Measurements from ENCODE around the gene KIF3A. TPM values are rescaled to one million over a fixed set of nuclear protein-coding genes. Genes with fewer than 3 reads are reported as not detected.

KIF3A gene
- polyA plus RNA-seq, 3 donors: 20.8 to 24.6 (median 21.3) TPM

DNA sequence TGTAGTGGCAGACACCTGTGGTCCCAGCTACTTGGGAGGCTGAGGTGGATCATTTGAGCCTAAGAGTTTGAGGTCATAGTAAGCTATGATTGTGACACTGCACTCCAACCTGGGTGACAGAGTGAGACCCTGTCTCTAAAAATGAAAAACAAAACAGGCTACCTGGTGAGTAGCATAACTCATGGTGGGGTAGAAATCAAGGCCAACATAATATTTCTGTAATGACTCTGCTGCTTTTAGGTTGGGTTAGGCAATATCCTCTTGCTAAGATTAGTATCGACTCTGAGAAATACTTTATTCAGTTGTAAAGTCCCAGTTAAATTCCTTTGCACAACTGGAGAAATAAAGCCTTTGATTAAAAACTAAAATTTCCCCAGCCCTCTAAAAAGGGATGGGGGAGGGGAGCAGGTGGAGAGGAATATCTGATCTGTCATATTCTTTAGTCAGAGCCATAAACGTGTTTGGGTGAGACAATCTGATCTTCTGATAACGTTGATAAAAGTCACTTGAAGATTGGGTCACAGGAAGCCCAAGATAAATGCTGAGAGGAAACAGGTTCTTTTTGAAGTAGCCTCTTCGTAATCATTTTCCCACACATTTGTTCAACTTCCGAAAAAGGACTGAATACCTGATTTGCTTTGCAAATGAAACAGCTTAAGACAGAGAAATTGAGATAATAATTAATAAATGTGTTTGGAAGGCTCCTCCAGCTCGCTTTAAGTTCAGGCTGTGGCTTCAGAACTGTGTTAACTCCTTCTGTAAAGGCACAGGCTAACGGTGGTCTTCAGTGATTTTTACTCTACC, 48.6 kb downstream of the KIF3A start:
- no peak for DNase-seq (ENCODE audit: extremely low read depth in 1 of 11, low read depth in 9 of 11, low spot score in 4 of 11)

DNA sequence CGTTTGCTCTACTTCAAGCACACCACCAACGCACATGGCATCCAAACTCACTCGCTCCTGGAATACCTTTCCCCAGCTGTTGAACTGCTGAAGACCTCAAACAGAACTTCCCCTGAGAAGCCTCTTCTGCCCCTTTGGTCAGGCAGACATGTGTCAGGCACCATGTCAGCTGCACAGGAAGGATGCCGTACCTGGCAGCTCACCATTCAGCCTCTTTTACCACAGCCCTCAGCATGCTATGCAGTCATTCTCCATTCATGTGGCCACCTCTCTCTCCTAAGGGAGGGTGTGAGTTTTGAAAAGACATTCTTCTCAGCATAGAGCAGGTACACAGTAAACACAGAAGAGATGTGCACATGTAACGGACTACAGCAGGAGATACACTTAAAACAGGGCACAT, 49.4 kb downstream of the KIF3A start:
- DNase-seq (ENCODE audit: extremely low read depth in 1 of 11, low read depth in 9 of 11, low spot score in 4 of 11): no peak

DNA sequence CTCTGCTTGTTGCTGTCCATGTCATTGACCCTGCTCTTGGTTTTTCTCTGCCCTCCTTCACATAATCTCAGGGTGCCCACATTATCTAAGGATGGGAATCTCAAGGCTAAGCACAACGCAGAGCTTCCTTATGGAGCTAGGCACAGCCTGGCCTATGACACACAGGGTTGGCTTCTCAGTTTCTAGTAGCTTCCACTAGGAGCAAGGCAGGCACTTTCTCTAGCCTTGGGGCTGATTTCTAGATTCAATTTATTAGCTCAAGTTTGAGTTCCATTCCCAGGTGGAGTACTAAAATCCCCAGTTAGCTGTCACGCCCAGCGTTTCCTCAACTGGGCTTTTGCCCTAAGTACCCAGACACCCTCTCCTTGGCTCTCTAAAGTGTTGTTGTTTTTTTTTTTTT, 51.2 kb downstream of the KIF3A start:
- no peak for DNase-seq (ENCODE audit: extremely low read depth in 1 of 11, low read depth in 9 of 11, low spot score in 4 of 11)

DNA sequence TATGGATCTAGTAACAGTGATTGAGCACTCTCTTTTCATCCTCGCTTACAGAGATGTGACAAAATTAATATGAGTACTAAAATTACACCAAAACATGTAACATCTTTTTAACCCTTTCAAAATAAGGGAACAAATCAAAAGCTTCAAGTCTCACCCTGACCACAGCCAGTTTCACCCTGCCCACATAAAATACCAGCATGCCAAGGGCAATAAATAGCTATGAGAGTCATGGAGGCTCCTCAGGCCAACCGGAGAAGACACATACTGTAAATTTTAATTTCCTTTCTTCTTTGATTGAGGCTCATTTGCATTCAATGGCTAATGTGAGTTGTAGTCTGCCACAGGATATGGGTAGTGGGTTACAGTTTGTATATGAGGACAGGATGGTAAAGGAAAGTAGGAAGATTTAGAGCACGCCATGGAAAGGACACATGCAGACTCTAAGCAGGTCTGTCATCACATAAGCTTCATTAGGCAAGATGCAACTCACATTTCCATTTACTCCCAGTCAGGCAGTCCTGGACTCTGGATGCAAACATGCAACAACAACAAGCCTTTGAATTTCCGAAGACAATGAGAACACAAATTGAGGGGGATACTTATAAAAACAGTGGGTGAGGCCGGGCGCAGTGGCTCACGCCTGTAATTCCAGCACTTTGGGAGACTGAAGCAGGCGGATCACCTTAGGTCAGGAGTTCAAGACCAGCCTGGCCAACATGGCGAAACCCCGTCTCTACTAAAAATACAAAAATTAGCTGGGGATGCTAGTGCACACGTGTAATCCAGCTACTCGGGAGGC, 52.2 kb downstream of the KIF3A start:
- DNase-seq (ENCODE audit: extremely low read depth in 1 of 11, low read depth in 9 of 11, low spot score in 4 of 11): no peak

DNA sequence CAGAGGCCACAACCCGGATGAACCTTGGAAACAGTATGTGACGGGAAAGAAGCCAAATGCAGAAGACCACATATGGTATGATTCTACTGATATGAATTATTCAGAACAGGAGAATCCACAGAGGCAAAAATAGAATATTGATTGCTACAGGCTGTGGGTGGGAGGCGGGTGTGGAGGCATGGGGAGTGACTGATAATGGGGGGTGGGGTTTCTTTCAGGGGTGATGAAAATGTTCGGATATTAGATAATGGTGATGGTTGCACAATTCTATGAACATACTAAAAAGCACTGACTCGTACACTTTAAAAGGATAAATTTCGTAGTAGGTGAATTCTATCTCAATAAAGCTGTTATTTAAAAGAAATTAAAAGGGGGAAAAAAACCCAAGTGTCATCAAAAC, 52.9 kb downstream of the KIF3A start:
- no peak for DNase-seq (ENCODE audit: extremely low read depth in 1 of 11, low read depth in 9 of 11, low spot score in 4 of 11)

DNA sequence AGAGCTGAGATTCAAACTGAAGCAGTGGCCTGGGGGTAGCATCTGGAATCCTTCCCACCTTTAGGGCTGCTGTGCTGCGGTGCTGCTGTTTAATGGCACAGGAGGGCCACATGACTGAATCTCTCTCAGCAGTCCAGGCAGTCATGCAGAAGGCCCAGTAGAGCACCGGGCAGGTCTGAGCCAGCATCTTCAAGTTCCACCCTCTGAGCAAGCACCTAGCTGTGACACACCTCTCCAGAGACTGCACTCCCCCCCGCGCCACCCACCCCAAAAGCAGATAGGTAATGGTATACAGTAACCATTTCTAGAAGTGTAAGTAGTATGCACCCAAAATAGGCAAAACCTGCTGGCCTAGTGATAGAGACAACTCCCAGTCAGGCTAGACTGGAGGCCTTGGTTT, 55.4 kb downstream of the KIF3A start:
- no peak for DNase-seq (ENCODE audit: extremely low read depth in 1 of 11, low read depth in 9 of 11, low spot score in 4 of 11)

DNA sequence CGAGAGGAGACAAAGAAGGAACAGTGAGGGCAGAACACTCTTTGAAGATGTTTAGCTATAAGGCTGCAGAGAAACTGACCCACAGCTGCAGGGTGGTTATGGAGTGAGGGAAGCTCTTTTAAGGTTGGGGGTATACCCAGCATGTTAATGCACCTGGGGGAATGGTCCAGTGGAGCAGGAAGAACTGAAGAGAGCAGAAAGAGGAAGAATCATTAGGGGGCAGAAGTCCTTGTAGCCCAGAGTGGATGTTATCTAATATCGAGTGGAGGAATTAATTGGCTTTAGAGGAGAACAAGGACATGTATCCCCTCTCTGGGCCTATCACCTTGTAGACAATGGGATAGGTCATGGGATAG, 55.9 kb downstream of the KIF3A start:
- no peak for DNase-seq (ENCODE audit: extremely low read depth in 1 of 11, low read depth in 9 of 11, low spot score in 4 of 11)

DNA sequence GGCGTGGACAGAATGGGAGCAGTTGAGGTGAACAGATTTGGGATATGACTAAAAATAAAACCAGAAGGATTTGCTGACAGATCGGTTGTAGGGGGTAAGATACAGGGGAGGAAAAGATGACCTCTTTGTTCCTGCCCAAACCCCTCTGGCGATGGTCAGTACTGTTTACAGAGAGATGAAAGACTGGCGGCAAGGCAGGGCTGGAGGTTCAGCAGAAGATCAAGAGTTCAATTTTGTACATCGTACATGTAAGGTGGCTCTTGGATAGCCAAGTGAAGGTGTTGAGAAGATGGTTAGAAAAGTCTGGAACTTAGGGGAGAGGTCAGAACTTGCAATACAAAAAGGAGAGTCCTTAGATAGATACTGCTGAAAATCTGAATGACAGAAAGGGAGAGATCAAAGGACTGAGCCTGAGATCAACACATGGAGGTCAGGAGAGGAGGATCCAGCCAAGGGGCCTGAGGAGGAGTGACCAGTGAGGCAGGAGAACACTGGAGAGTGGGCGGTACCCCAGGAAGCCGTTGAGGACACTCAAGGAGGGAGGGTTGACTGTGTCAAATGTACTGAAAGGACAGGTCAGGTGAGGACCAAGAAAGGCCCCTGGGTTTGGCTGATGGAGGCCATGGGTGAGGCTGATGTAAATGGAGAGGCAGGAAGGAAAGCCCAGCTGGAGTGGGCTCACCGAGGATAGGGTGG, 56.4 kb downstream of the KIF3A start:
- DNase-seq (ENCODE audit: extremely low read depth in 1 of 11, low read depth in 9 of 11, low spot score in 4 of 11): no peak

DNA sequence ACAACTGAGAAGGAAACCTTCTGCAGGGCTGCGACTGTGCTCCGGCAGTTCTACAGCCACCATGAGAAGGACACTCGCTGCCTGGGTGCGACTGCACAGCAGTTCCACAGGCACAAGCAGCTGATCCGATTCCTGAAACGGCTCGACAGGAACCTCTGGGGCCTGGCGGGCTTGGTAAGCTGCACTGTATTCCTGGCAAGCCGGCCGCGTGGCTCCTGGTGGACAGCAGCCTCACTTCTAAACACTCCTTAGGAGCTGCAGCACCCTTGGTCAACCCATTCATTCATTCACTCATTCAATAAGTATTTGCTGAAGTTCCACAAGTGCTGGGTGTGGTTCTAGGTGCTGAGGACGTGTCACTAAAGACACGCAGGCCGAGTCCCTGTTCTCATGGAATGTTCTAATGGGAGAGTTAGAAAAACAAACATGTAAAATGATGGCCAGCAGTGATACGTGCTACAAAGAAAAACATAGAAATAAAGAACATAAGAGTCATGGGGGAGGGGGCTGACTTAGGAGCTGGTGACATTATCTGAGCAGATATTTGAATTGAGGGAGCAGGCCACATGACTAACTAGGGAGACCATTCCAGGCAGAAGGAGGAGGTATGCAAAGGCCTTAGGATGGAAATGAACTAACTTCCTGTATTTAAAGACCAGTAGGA, 57.5 kb downstream of the KIF3A start:
- DNase-seq (ENCODE audit: extremely low read depth in 1 of 11, low read depth in 9 of 11, low spot score in 4 of 11): no peak

DNA sequence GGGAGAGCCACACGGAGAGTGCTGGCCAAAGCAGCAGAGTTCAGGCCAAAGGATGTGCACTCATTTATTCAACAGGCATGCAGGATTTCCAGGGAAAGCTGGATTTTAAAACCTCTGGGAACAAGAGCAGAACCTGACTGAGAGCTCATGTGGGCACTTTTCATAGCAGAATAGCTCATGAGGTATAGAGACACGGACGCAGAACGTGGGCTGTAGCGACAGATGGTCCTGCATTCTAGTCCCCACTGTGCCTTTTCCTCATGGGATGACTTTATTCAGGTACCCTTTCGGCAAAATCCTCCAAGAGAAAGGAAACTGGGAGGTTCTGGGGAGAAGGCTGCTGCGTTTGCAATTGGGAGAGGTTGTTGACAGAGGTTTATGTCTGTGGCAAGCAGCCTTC, 58.2 kb downstream of the KIF3A start:
- no peak for DNase-seq (ENCODE audit: extremely low read depth in 1 of 11, low read depth in 9 of 11, low spot score in 4 of 11)

DNA sequence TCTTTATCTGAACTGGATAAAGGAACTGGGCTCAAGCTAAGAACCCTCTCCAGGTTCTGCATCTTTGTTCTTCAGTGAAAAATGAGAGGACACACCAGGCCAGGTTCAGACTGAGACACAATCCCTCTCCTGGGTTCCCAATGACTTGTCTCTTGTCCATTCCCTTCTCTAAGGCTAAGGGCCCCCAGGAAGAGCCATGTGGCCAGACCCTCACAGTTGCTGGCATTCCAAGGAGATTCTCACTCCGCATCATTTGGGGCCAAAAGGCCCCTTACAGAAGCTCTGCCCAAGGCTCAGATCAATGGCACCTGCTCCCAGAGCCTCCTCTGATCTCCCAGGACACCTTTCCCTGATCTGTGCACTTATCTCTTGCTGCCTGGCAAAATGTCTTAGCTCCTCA, 58.6 kb downstream of the KIF3A start:
- no peak for DNase-seq (ENCODE audit: extremely low read depth in 1 of 11, low read depth in 9 of 11, low spot score in 4 of 11)

DNA sequence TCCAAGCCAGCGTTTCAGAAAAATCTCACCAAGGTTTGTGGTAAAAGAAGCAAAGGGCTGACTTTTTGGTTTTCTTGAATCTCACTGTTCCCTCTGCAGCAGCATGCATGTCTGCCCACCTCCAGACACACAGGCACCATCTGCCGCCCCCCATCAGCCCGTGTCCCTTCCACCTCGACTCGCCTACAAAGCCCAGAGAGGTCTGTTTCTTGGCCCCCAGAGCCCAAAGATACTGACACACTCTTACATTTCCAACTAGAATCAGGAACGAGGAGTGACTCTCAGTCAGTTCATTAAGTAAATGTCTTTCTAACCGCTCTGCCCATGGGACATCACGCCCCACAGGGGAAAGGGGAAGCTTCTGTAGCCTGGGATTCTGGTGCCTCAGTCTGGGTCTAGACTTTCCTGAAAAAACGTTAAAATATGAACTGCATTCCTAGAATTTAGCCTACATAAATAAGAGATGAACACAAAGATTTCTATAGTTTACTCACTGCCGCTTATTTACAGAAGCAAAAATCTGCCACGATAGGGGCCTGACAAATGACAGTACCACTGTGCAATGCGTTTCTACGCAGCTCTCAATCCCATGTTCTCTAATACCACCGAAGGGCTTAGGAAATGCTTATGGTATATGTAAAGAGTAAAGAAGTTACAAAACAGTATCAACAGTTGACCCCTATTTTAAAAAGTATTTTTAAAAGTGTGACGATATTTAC, 59.5 kb downstream of the KIF3A start:
- DNase-seq (ENCODE audit: extremely low read depth in 1 of 11, low read depth in 9 of 11, low spot score in 4 of 11): no peak

DNA sequence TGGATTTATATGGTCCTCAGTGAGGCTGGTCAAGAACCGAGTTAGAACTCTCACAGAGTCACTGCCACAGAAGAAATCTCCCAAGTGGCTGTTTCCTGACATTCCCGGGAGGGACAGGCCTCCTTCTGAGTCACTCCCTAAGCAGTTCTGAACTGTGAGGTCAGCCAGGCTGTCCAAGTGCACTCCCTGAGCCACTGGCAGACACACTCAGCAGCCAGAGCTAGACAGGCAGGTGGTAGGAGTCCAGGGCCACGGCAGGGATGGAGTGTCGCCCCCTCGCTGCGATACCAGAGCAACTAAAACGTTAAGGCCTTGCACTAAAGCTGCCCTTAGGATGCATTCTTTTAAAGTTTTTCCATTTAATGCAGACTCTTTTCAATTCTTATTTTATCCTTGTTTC, 60.2 kb downstream of the KIF3A start:
- no peak for DNase-seq (ENCODE audit: extremely low read depth in 1 of 11, low read depth in 9 of 11, low spot score in 4 of 11)

DNA sequence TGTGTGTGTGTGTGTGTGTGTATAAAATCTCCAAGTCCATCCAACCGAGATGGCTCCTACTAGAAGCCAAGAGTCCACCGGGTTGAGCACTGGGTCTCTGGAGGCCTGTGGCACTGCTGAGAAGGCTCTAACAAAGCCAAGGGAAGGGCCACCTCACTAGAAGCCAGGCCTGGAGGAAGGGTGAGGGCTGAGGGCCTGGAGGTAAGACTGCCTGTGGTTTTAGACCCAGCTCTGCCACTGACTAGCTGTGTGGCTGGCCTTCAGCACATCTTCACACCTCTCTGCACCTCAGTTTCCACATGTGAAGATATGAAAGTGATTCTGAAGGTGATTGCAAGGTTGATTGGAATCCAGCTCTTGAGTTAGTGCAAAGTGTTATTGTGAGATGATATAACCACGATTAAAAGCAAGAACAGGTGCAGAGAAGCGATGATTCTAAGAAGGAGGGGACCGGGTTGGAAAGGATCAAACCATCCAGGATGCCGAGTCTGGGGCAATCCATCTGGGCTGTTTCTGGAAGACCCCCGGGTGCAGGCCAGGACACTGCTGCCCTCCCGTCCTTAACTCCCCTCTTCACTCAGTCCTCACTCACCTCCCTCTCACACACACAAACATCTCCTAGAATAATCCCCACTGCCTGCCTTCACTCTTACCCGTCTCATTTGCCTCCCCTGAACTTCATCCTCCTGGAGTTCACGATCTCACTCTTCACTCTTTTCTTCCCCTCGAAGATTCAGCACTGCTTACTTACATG, 61.2 kb downstream of the KIF3A start:
- no peak for DNase-seq (ENCODE audit: extremely low read depth in 1 of 11, low read depth in 9 of 11, low spot score in 4 of 11)

DNA sequence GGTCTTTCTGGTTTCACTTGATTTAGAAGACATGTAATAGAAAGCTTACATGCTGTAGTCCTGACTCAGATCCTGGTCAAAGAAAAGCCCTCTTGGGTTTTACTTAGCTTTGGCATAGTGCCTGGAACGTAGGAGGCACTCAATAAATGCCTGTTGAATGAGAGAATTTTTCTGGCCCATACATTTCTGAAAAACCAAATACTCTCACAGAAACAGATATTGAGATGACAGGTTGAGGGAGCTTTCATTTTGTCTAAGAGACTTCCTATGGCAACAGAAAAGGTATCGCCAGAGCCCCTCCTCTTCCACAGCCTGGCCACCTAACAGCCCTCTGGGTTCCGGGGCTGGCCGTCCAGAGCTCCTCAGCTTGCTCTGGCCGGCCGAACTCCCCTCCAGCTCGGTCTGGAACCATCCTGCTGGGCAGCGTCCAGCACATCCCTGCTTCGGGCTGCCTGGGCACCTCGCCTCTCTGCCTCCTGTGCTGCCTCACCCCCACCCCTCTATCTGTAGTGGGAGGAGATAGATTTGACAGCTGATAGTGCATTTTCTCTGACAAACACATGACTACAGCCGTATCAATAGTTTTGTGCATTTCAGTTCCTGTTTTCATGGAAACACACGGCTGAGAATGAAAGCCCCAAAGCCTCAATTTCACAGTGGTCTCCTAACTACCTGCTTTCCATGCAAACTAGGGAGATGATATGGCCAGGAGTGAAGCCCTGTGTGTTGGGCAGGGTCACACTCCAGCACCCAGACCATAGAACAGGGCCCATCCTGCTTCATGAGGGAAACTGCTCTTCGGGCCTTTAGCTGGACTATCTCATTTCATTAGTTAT, 62.5 kb downstream of the KIF3A start:
- no peak for DNase-seq (ENCODE audit: extremely low read depth in 1 of 11, low read depth in 9 of 11, low spot score in 4 of 11)

DNA sequence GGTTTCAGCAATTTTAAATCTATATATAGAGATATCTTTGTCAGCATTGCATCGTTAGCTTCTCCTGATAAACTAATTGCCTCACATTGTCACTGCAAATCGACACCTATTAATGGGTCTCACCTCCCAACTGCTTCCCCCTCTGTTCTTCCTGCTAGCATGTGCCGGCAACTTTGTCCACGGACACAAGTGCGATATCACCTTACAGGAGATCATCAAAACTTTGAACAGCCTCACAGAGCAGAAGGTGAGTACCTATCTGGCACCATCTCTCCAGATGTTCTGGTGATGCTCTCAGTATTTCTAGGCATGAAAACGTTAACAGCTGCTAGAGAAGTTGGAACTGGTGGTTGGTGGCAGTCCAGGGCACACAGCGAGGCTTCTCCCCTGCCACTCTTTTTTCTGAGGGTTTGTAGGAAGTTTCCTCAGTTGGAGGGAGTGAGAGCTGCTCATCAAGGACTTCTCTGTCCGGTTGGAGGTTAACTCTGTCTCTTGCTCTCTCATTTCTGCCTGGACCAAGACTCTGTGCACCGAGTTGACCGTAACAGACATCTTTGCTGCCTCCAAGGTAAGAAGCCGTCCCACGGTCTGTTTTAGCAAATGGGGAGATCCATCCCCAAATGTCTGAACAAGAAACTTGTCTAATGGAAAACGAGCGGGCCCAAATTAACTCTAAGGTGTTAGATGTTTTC, 63.3 kb downstream of the KIF3A start, which contains the start of gene IL4:
TSS of gene IL4 (plus strand) at position 51 of the 692 bp plus-strand sequence. CDS start at position 113, 62 bp downstream.
- no peak for DNase-seq (ENCODE audit: extremely low read depth in 1 of 11, low read depth in 9 of 11, low spot score in 4 of 11)

DNA sequence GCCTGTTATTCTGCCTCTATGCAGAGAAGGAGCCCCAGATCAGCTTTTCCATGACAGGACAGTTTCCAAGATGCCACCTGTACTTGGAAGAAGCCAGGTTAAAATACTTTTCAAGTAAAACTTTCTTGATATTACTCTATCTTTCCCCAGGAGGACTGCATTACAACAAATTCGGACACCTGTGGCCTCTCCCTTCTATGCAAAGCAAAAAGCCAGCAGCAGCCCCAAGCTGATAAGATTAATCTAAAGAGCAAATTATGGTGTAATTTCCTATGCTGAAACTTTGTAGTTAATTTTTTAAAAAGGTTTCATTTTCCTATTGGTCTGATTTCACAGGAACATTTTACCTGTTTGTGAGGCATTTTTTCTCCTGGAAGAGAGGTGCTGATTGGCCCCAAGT, 63.9 kb downstream of the KIF3A start:
- DNase-seq (ENCODE audit: extremely low read depth in 1 of 11, low read depth in 9 of 11, low spot score in 4 of 11): no peak
